ENCODE measurements around the gene NAA20. TPM values are rescaled to one million over a fixed set of nuclear protein-coding genes. Genes with fewer than 3 reads are reported as not detected.
A peak's percentile ranks its signal among the peaks of the same experiment; 100 is the strongest.

The NAA20 gene
- total RNA-seq, 1 donor from 2014 or later: 33.5 TPM

GRCh38 chr20:20018366-20018765 is 1.2 kb downstream of the NAA20 start:
- no peak for DNase-seq
- H3K4me3 Mint-ChIP-seq (ENCODE audit: unreplicated experiment): peak overlapping the region; percentile 75
- no peaks in the 10 kb centered on the region for H3K36me3 Mint-ChIP-seq (ENCODE audit: unreplicated experiment)
- peaks cover 2% of the 10 kb centered on the region for H3K27me3 Mint-ChIP-seq (ENCODE audit: unreplicated experiment)
- peaks cover 23% of the 10 kb centered on the region for H3K4me1 Mint-ChIP-seq (ENCODE audit: low read depth, unreplicated experiment)
- no peak for TF ChIP-seq CTCF (IDR thresholded peaks at IDR 0.05; ENCODE audit: partially characterized antibody, unreplicated experiment)
- H3K27ac Mint-ChIP-seq (ENCODE audit: unreplicated experiment): peak overlapping the region; percentile 41
- H3K9me3 Mint-ChIP-seq (ENCODE audit: unreplicated experiment): peaks cover 4% of the 10 kb centered on the region

- no peak for DNase-seq
- peaks cover 2% of the 10 kb centered on the region for H3K27me3 Mint-ChIP-seq (ENCODE audit: unreplicated experiment)
- peak overlapping the region; percentile 75 for H3K4me3 Mint-ChIP-seq (ENCODE audit: unreplicated experiment)
- H3K27ac Mint-ChIP-seq (ENCODE audit: unreplicated experiment): no peak overlapping the region
- H3K36me3 Mint-ChIP-seq (ENCODE audit: unreplicated experiment): no peaks in the 10 kb centered on the region
- H3K9me3 Mint-ChIP-seq (ENCODE audit: unreplicated experiment): peaks cover 4% of the 10 kb centered on the region
- H3K4me1 Mint-ChIP-seq (ENCODE audit: low read depth, unreplicated experiment): peaks cover 23% of the 10 kb centered on the region
- no peak for TF ChIP-seq CTCF (IDR thresholded peaks at IDR 0.05; ENCODE audit: partially characterized antibody, unreplicated experiment)
Measured at GRCh38 chr20:20019123-20019522, 2.0 kb downstream of the NAA20 start.

- no peak for DNase-seq
- TF ChIP-seq CTCF (IDR thresholded peaks at IDR 0.05; ENCODE audit: partially characterized antibody, unreplicated experiment): no peak
- H3K4me1 Mint-ChIP-seq (ENCODE audit: low read depth, unreplicated experiment): peaks cover 23% of the 10 kb centered on the region
- H3K27ac Mint-ChIP-seq (ENCODE audit: unreplicated experiment): peak overlapping the region; percentile 10
- H3K9me3 Mint-ChIP-seq (ENCODE audit: unreplicated experiment): peaks cover 4% of the 10 kb centered on the region
- H3K27me3 Mint-ChIP-seq (ENCODE audit: unreplicated experiment): peaks cover 2% of the 10 kb centered on the region
- H3K36me3 Mint-ChIP-seq (ENCODE audit: unreplicated experiment): no peaks in the 10 kb centered on the region
- peak overlapping the region; percentile 34 for H3K4me3 Mint-ChIP-seq (ENCODE audit: unreplicated experiment)
Measured at GRCh38 chr20:20020908-20021307, 3.7 kb downstream of the NAA20 start.

- no peak for TF ChIP-seq CTCF (IDR thresholded peaks at IDR 0.05; ENCODE audit: partially characterized antibody, unreplicated experiment)
- Mint-ChIP-seq H3K27ac (ENCODE audit: unreplicated experiment) (no peak overlapping the region), H3K36me3 (ENCODE audit: unreplicated experiment) (no peaks in the 10 kb centered on the region), H3K27me3 (ENCODE audit: unreplicated experiment) (peaks cover 2% of the 10 kb centered on the region), H3K4me3 (ENCODE audit: unreplicated experiment) (no peak overlapping the region), H3K9me3 (ENCODE audit: unreplicated experiment) (peaks cover 2% of the 10 kb centered on the region), H3K4me1 (ENCODE audit: low read depth, unreplicated experiment) (peaks cover 23% of the 10 kb centered on the region)
- no peak for DNase-seq
Measured at GRCh38 chr20:20021835-20022234, 4.7 kb downstream of the NAA20 start.

GRCh38 chr20:20022498-20022897 is 5.3 kb downstream of the NAA20 start:
- TF ChIP-seq CTCF (IDR thresholded peaks at IDR 0.05; ENCODE audit: partially characterized antibody, unreplicated experiment): no peak
- Mint-ChIP-seq H3K36me3 (ENCODE audit: unreplicated experiment) (no peaks in the 10 kb centered on the region), H3K27ac (ENCODE audit: unreplicated experiment) (no peak overlapping the region), H3K4me1 (ENCODE audit: low read depth, unreplicated experiment) (peaks cover 21% of the 10 kb centered on the region), H3K9me3 (ENCODE audit: unreplicated experiment) (no peaks in the 10 kb centered on the region), H3K4me3 (ENCODE audit: unreplicated experiment) (no peak overlapping the region), H3K27me3 (ENCODE audit: unreplicated experiment) (peaks cover 2% of the 10 kb centered on the region)
- no peak for DNase-seq
